22Rv1 (cell line): ENCODE results near the gene MORN1.

Source experiments
- ZFX ChIP-seq: fragments of 450-650 bp; IDR thresholded peaks from 2 replicates; pipeline ENCODE4 v1.6.1; 2017; ENCODE audit warnings: antibody characterized with exemption, borderline replicate concordance
- TF ChIP-seq, protein P1 (sequence below): fragments of 450-650 bp; IDR thresholded peaks from 2 replicates; pipeline ENCODE4 v1.5.1; 2017; ENCODE audit warnings: mild to moderate bottlenecking

- TF ChIP-seq, protein P1, sequence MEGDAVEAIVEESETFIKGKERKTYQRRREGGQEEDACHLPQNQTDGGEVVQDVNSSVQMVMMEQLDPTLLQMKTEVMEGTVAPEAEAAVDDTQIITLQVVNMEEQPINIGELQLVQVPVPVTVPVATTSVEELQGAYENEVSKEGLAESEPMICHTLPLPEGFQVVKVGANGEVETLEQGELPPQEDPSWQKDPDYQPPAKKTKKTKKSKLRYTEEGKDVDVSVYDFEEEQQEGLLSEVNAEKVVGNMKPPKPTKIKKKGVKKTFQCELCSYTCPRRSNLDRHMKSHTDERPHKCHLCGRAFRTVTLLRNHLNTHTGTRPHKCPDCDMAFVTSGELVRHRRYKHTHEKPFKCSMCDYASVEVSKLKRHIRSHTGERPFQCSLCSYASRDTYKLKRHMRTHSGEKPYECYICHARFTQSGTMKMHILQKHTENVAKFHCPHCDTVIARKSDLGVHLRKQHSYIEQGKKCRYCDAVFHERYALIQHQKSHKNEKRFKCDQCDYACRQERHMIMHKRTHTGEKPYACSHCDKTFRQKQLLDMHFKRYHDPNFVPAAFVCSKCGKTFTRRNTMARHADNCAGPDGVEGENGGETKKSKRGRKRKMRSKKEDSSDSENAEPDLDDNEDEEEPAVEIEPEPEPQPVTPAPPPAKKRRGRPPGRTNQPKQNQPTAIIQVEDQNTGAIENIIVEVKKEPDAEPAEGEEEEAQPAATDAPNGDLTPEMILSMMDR, result no peak
- TF ChIP-seq ZFX, result no peak
Observed at GRCh38 chr1:2345297-2346075, 45.9 kb downstream of the MORN1 start.
